HG03565 (cell line): ENCODE measurements around the gene GATA1.

Experiments
- ATAC-seq: cut with Tn5 transposase; IDR thresholded peaks from one replicate; pipeline ENCODE4 v1.9.1; 2021; ENCODE audit warnings: mild to moderate bottlenecking, moderate library complexity; ENCODE audit not compliant: unreplicated experiment

GATA1 gene

DNA sequence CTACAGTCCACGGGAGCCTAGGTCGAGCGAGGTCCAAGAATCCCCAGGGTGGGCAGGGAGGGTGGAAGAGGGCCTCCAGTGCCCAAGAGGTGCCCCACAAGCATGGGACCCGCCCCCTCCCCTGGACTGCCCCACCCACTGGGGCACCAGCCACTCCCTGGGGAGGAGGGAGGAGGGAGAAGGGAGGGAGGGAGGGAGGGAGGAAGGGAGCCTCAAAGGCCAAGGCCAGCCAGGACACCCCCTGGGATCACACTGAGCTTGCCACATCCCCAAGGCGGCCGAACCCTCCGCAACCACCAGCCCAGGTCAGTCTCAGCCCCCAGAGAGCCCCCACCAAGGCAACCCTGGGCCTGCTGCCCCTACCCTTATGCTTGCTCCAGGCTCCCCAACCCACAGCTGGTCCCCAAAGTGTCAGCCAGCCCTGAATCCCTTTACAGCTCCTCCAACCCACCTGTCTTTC lies at the start of gene GATA1:
Gene GATA1, plus strand, starts transcription at position 250 of the 460 bp plus-strand sequence. CDS start 4,520 bp downstream, outside the sequence.
- no peak for ATAC-seq

DNA sequence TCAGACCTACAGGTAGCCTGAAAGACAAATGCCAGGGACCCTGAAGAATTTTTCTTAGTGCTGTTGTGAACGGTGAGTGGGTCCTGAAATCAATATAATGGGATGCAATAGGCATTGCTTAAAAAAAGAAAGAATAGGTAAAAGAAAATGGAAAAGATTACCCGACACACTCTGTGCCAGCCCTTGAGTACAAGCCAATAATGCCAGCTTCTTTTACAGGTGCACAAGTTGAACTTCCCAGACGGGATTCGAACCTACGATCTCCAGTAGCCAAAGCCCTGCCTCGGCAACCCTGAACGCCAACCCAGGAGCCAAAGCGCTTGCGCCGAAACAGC lies 49.5 kb upstream of the GATA1 start:
- ATAC-seq: no peak

DNA sequence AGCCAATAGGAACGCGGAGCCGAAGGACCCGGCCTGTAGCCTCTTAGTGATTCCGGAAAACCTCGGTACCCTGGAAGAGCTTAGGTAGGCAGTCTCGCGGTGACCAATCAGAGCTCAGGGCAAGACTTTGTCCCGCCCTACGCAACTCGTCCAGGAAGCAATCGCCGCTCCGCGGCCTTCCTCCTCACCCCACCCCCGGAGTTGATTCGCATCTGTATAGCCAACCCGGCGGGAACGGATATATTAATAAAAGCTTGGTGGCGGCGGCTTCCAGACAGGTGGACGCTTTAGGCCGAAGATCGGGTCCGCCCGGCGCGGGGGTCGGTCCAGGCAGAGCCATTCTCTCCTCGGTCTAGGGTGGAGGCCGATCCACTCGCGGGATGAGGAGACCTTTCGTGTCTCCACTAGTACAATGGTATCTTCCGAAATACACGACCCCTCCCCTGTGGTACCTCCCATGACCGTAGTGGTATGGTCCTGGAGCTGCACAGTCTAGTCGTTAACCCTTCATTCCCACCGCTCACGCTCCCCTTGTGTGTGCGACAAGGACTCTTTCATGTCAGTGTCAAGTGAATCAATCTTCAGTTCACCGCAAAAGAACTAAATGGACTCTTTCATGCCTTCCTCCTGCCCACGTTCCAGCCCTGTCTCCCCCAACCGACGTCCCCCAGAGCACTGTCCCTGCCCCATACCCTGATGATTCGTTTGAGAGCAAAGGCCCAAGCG lies 49.0 kb upstream of the GATA1 start:
- peak; percentile 99 for ATAC-seq

DNA sequence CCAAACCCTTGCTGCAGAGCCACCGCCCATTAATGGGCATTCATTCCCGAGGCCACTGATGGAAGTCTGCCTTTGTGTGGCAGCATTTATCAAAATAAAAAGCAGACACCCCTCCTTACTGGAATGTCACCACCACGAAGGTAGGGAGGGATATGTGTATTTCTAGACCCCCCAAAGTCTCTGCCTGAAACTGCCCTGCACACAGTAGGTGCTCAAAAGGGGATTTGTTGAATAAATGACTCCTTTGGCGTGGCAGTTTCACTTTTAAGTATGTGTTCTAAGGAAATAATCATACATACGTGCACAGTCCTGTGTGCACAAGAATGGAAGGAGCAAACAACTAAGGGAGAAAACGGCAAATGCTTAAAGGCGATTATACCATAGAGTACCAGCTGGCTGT lies 48.5 kb upstream of the GATA1 start:
- ATAC-seq: no peak

DNA sequence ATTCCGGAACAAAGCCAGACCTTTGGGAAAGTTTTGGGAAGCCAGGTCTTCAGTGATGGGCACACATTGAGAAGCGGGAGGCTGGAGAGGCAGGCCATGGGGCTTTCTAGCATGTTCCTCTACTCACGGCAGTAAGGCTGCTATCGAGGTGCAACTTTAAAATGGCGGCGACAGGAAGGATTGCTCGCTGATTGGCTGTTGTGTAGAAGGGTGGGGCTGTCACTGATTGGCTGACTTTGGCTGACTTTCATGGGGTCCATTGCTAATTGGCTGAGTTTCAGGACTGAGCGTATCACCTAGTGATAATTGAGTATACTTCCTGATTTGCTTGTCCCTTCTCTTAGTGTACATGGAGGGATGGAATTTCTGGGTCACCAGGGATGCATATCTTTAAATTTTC lies 44.6 kb upstream of the GATA1 start:
- ATAC-seq: no peak

DNA sequence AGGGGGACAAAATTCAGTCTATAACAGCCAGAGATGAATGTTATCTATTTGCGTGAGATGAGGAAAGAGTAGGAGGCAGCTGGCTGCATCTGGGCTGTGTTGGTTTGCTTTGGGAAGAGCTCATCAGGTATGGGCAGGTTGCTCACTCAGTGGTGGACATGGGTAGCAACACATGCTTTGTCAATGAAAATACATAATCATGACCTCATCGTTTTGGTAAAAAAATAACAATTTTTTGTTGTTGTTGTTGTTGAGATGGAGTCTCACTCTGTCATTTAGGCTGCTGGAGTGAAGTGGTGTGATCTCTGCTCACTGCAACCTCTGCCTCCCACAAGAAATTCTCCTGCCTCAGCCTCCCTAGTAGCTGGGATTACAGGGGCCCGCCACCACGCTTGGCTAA lies 41.2 kb upstream of the GATA1 start:
- no peak for ATAC-seq

DNA sequence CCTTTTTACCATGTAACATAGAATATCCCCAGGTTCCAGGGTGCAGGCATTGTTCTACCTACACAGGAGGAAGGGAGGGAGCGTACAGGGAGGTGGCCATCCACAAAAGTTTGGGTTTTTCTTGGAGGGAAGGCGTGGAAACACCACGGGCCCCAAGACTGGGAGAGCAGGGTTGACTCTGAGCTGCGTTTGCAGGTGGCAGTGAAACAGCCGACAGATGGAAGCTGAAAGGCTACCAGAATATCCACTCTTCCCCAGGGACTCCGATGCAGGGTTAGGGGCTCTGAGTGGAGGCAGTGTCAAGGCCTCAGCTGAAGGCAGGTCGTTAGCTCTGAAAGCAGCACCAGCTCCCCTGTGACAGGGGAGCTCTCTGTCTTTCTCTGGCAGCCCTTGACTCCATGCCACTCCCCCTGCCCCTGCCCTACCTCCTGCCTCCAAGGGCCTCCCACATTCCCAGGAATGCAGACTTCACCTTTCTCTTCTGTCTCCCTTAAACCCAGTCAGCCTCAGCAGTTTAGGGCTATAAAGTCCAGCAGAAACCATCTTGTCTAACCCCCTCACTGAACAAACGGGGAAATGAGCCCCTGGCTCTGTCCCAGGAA lies 38.9 kb upstream of the GATA1 start:
- no peak for ATAC-seq

DNA sequence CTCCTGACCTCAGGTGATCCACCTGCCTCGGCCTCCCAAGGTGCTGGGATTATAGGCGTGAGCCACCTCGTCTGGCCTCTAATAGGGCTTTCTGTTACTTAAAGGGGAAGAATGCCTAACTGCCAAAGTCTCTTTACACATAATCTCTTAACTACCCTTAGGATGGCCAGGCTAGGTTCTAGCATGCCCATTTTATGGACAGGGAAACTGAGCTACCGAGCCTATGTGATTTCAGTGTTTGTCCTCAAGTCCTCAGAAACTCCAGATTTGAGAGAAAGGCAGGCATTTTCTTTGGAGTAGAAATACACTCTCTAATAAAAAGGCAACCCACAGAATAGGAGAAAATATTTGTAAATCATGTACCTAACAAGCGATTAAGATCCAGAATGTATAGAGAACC lies 37.2 kb upstream of the GATA1 start:
- ATAC-seq: no peak

DNA sequence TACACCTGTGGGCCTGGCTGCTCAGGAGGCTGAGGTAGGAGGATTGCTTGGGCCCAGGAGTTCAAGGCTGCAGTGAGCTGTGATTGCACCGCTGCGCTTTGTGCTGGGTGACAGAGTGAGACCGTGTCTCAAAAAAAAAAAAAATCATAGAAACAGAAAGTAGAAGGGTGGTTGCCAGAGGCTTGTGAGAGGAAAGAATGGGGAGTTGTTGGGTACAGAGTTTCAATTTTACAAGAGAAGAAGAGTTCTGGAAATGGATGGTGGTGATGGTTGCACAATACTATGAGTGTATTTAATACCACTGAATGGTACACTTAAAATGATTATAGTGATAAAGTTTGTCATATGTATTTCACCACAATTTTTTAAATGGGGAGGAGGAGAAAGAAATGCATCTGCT lies 35.0 kb upstream of the GATA1 start:
- no peak for ATAC-seq

DNA sequence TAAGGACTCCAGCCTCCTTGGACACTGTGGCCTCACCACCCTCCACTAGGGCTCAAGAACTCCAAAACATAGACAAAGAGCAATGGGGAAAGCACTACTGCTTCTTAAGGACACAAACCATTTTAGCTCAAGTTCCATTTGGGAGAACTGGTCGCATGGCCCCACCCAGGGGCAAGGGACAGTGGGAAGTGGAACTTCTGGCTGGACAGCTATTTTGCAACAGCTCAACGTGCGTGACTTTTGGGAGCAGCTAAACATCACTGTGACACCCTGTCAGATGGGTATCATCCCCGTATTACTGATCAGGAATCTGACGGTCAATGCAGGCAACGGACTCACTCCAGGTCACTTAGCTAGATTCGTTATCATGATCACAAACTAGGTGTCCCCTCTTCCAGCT lies 33.9 kb upstream of the GATA1 start:
- ATAC-seq: no peak

DNA sequence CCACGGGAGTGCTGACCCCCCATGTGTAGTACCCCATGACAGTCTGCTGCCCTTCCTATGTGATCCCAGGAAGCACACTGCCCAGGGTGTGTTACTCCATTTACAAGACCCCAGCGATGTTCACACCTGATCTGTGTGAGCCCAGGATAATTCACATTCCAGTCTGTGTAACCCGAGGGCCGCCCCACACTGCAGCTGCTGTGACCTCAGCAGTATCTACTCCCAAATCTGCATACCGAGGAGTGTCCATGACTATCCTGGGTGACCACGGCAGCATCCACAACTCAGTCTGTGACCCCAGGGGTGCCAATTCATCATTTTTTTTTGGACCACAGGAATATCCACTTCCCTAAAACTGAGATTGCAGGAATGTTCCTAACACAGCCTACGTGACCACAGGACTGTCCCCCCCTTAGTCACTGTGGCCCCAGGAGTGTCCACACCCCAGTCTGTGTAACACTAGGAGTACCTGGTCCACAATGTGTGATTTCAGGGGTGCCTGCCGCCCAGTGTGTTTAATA lies 32.6 kb upstream of the GATA1 start:
- no peak for ATAC-seq

DNA sequence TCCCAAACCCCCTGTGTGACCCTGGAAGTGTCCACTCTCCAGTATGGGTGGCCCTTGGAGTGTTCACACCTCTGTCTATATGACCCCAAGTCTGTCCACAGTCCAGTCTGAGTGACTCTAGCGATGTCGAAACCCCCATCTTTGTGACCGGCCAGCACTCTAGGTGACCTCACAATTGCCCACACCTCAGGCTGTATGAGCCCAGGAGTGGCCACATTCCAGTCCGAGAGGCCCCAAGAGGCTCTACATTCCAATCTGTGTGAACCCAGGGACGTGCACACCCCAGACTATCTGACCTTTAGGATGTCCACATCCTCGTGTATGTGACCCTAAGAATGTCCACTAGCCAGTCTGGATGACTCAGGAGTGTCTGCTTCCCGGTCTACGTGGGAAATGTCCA lies 32.2 kb upstream of the GATA1 start:
- no peak for ATAC-seq

DNA sequence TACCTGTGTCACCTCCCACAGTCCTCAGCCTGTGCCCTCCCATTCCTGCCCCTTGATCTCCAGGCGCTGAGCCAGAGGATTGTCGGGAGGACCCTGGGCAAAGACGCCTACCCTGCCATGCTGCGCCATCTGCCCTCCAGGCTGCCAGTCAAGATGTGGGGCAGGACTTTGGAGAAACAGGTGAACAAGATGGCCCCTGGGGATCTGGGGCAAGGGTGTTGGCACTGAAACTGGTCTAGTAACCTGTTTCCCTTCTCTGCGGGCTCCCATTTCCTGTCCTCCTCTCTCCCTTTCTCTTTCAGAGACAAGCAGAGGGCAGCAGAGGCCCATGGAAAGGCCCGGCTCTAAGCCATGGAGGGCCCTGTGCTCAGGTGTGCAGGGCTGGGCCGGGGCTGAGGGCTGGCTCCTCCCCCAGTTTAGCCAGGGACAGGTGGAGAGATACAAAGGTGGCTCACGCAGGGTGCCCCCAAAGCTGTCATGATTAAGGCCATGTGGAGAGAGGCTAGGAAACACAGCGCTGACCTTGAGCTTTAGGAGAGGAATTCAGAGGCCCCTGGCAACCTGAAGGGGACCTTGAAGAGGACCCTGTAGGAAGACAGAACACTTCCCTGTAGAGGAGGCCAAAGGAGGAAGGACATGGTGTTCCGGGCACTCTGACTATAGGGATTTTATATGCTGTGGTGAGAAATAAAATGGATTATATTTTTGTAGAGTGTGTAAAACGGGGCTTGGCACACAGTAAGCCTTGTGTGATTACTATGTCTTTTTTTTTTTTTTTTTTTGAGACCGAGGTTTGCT lies 24.5 kb upstream of the GATA1 start, which contains the start of gene GLOD5:
Gene GLOD5, plus strand, starts transcription at position 74 of the 798 bp plus-strand sequence. Its CDS starts 44 bp downstream, at position 118.
- no peak for ATAC-seq

DNA sequence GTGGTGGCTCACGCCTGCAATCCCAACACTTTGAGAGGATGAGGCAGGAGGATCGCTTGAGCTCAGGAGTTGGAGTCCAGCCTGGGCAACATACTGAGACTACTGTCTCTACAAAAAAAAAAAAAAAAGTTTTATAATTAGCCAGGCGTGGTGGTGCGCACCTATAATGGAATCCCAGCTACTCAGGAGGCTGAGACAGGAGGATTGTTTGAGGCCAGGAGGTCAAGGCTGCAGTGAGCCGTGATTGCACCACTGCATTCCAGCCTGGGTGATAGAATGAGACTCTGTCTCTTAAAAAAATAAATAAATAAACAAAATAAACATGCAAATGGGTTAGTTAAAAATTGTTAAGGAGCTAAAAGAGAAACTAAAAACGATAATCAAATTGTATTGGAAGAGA lies 17.2 kb upstream of the GATA1 start:
- no peak for ATAC-seq

DNA sequence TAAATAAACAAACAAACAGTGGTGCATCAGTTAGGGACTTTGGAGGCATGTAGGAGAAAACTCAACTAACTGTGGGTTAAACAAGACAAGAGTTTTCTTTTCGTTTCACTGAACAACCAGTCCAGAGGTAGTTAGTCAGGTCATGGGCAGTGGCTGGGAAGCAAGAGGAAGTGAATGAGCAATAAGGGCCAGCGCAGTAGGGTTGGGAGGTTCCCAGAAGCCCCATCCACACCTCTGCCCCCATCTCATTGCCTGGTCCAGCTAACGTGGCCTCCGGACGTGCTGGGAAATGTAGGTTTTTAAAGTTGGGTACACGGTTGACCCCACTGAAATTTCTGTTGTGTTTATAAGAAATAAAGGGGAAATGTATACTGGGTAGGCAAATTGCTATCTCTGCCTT lies 16.1 kb upstream of the GATA1 start:
- ATAC-seq: no peak

DNA sequence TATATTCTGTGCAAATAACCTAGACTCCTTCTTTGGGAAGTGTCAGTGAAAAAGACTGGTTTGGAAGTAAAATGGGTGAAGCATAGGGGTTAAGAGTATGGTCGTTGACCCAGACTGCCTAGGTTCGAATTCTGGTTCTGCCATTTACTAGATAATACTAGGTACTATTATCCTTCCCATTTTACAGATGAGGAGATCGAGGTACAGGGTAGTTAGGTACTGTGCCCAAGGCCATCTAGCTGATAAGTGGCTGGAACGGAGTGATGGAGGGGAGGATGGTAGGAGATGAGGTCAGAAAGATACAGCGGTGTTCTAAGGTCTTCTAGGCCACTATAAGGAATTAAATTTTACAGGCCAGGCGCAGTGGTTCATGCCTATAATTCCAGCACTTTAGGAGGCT lies 13.8 kb upstream of the GATA1 start:
- no peak for ATAC-seq

DNA sequence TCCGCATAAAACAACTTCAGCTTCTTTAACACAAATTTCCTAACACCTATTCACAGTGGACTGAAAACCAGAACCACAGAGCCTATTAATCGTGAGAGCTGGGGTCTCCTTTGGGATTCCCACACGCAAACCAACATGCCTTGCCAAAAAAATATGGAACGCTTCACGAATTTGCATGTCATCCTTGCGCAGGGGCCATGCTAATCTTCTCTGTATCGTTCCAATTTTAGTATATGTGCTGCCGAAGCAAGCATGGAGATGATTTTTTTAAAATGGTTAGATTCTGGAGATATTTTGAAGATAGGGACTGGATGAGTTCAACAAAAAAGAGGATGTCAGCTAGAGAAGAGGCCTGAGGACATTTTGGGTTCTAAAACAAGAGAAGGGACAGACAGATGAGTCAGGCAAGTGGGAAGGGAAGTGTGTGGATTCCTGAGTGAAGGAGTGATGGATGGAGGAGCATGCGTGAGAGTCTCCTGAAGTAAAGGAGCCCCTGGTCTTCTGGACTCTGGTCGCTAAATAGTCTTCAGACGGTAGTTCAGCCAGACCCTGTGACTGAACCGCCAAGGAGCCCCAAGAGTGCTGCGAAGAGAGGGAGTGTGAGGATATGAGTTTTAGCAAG lies 9.5 kb upstream of the GATA1 start:
- ATAC-seq: no peak

DNA sequence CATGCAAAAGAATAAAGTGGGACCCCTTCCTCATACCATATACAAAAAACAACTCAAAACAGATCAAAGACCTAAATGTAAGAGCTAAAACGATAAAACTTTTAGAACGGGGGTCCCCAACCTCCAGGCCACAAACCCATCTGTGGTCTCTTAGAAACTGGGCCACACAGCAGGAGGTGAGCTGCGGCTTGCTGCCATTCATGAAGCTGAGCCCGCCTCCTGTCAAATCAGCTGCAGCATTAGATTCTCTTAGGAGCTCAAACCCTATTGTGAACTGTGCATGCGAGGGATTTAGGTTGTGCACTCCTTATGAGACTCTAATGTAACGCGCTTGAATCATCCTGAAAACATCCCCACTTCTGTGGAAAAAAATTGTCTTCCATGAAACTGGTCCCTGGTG lies 7.0 kb upstream of the GATA1 start:
- no peak for ATAC-seq

DNA sequence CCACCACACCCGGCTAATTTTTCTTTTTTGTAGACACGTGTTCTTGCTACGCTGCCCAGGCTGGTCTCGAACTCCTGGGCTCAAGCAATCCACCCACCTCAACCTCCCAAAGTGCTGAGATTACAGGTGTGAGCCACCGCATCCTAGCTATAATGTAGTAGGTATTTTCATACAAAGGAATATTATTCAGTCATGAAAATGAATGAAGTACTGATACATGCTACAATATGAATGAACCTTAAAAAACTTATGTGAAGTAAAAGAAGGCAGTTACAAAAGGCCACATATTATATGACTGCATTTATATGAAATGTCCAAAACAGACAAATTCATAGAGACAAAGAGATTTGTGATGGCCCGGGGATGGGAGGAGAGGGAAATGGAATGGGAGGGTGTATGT lies 4.7 kb upstream of the GATA1 start:
- ATAC-seq: no peak

DNA sequence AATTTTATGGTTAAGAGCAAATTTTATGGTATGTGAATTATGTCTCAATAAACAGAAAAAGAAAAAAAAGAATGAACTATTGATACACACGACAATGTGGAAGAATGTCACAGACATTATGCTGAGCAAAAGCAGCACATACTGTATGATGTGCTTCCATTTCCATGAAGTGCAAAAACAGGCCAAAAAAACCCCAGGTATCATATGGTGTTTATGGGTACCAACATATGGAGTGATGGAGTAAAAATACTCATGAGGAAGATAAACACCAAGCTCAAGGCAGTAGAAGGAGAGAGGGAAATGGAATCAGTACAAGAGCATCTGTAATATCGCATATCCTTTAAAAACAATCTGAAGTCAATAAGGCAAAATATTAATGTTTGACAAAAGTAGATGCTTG lies 4.2 kb upstream of the GATA1 start:
- ATAC-seq: no peak

DNA sequence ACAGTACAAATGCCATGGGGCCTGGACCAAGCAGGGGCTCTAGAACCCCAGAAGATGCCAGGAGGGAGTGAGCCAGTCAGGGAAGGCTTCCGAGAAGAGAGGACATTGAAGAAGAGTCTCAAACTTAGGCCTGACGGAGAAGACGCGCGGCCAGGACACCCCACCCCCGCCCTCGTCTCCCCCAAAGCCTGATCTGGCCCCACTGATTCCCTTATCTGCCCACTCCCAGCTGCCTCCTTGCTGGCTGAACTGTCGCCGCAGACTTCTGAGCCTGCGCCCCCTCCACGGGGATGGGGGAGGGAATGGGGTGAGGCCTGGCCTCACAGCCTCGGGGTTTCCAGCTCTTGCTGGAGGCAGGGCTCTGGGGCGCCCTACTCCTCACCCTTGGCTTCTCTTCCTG lies 3.6 kb upstream of the GATA1 start:
- ATAC-seq: no peak
